Fibroblast of lung (primary cell): ENCODE results near the gene CLEC19A. TPM values are rescaled to one million over a fixed set of nuclear protein-coding genes. Genes with fewer than 3 reads are reported as not detected.

Experiments used
- DNase-seq, 2 donors: peaks; one replicate each; pipeline versions ENCODE4 v3.0.0 to v3.0.0-alpha.2; 2010; ENCODE audit warnings: low read depth in 2 of 2
- H2AFZ ChIP-seq: 2 replicates; pipeline ENCODE4 v1.5.1; 2012; ENCODE audit warnings: low read length, control low read depth, inconsistent platforms
- H3K27ac ChIP-seq: 2 replicates; pipeline ENCODE4 v1.5.1; 2011; ENCODE audit warnings: low read length, control low read depth; ENCODE audit not compliant: insufficient read depth
- H3K27me3 ChIP-seq: 2 replicates; pipeline ENCODE4 v1.5.1; 2011; ENCODE audit warnings: mild to moderate bottlenecking, low read length; ENCODE audit not compliant: control insufficient read depth, insufficient read depth
- H3K36me3 ChIP-seq: 2 replicates; pipeline ENCODE4 v1.5.1; 2011; ENCODE audit warnings: low read length; ENCODE audit not compliant: control insufficient read depth, insufficient read depth
- H3K4me1 ChIP-seq: 2 replicates; pipeline ENCODE4 v1.5.1; 2011; ENCODE audit warnings: low read length; ENCODE audit not compliant: control insufficient read depth, insufficient read depth; ENCODE audit errors: extremely low read depth
- H3K4me2 ChIP-seq: 2 replicates; pipeline ENCODE4 v1.5.1; 2011; ENCODE audit warnings: low read length, control low read depth; ENCODE audit not compliant: insufficient read depth; ENCODE audit errors: extremely low read depth
- H3K4me3 ChIP-seq, 4 experiments: fragments of 200-600 bp in 1 of 4; sonication (generic) in 1 of 4; replicated peaks in 1 of 4; 2 replicates each; pipeline ENCODE4 v1.5.1; 2011 to 2016; ENCODE audit warnings: low read length in 4 of 4, low read depth in 3 of 4, mild to moderate bottlenecking in 3 of 4, control low read depth in 2 of 4, inconsistent platforms in 1 of 4, mixed read lengths in 1 of 4; ENCODE audit not compliant: insufficient read depth in 1 of 4; ENCODE audit errors: control extremely low read depth in 1 of 4
- H3K79me2 ChIP-seq: 2 replicates; pipeline ENCODE4 v1.5.1; 2012; ENCODE audit warnings: mild to moderate bottlenecking, low read length, inconsistent platforms; ENCODE audit not compliant: control insufficient read depth, insufficient read depth
- H3K9ac ChIP-seq: 2 replicates; pipeline ENCODE4 v1.5.1; 2011; ENCODE audit warnings: mild to moderate bottlenecking, low read length, control low read depth; ENCODE audit not compliant: insufficient read depth
- H3K9me3 ChIP-seq: 2 replicates; pipeline ENCODE4 v1.5.1; 2012; ENCODE audit warnings: low read depth, low read length; ENCODE audit not compliant: control insufficient read depth, insufficient read depth
- H4K20me1 ChIP-seq: 2 replicates; pipeline ENCODE4 v1.5.1; 2011; ENCODE audit warnings: low read length; ENCODE audit not compliant: control insufficient read depth, insufficient read depth; ENCODE audit errors: extremely low read depth
- CTCF ChIP-seq, 2 donors: IDR thresholded peaks in 1 of 2; conservative IDR thresholded peaks in 1 of 2; 1 replicate in 1 of 2; 2 replicates in 1 of 2; pipeline ENCODE4 v1.5.1; 2011 to 2012; ENCODE audit warnings: low read length in 2 of 2, control low read depth in 1 of 2, inconsistent platforms in 1 of 2, low read depth in 1 of 2, mild to moderate bottlenecking in 1 of 2
- EZH2 ChIP-seq: IDR thresholded peaks from 2 replicates; pipeline ENCODE4 v1.5.1; 2012; ENCODE audit warnings: low read length, control low read depth, mild to moderate bottlenecking; ENCODE audit errors: missing control alignments
- polyA plus RNA-seq, 2 donors: library from polyadenylated mRNA; depleted of rRNA in 1 of 2; stranded (reverse) in 1 of 2; unstranded in 1 of 2; fragments of >200 nt; gene quantifications; 2 replicates each; pipeline ENCODE4 v1.2.1, GENCODE V29; 2011 to 2012; ENCODE audit warnings: missing spikeins in 1 of 2
- total RNA-seq: library from RNA; depleted of rRNA; stranded (reverse); fragments of >200 nt; gene quantifications from 2 replicates; pipeline ENCODE4 v1.2.1, GENCODE V29; 2014

CLEC19A gene
- total and polyA plus RNA-seq, 2 donors (not counting 1 experiment from before 2014, with no cell fraction given): not detected

GRCh38 chr16:19264123-19264673 lies 21.3 kb upstream of the CLEC19A start:
- no peaks in the 10 kb centered on the region for H3K36me3 ChIP-seq
- no peak overlapping the region for H3K27ac ChIP-seq
- H2AFZ ChIP-seq: no peak overlapping the region
- no peak overlapping the region for H3K9ac ChIP-seq
- H3K9me3 ChIP-seq: no peaks in the 10 kb centered on the region
- DNase-seq: no peak
- no peak overlapping the region for H3K4me2 ChIP-seq
- H3K79me2 ChIP-seq: no peaks in the 10 kb centered on the region
- no peak overlapping the region for H3K4me3 ChIP-seq
- H3K27me3 ChIP-seq: no peaks in the 10 kb centered on the region
- no peaks in the 10 kb centered on the region for H3K4me1 ChIP-seq
- no peaks in the 10 kb centered on the region for H4K20me1 ChIP-seq
- TF ChIP-seq CTCF (conservative IDR thresholded peaks at IDR 0.05 in 1 of 2, IDR thresholded peaks at IDR 0.05 in 1 of 2; ENCODE audit: low read depth in 1 of 2, low read length in 2 of 2): no peak
- TF ChIP-seq EZH2: no peak

- Histone ChIP-seq H2AFZ (no peak overlapping the region), H3K4me1 (no peaks in the 10 kb centered on the region), H3K27ac (no peak overlapping the region), H3K4me3 (no peak overlapping the region), H3K4me2 (no peak overlapping the region), H4K20me1 (no peaks in the 10 kb centered on the region), H3K9me3 (no peaks in the 10 kb centered on the region), H3K79me2 (no peaks in the 10 kb centered on the region), H3K9ac (no peak overlapping the region), H3K36me3 (no peaks in the 10 kb centered on the region), H3K27me3 (no peaks in the 10 kb centered on the region)
- no peak for DNase-seq
- TF ChIP-seq CTCF (conservative IDR thresholded peaks at IDR 0.05 in 1 of 2, IDR thresholded peaks at IDR 0.05 in 1 of 2; ENCODE audit: low read depth in 1 of 2, low read length in 2 of 2) (no peak), EZH2 (no peak)
These were observed 20.1 kb upstream of the CLEC19A start for GRCh38 chr16:19265380-19265930.

- no peak overlapping the region for H3K4me2 ChIP-seq
- TF ChIP-seq EZH2 (no peak), CTCF (conservative IDR thresholded peaks at IDR 0.05 in 1 of 2, IDR thresholded peaks at IDR 0.05 in 1 of 2; ENCODE audit: low read depth in 1 of 2, low read length in 2 of 2) (no peak)
- no peaks in the 10 kb centered on the region for H3K4me1 ChIP-seq
- no peak overlapping the region for H3K9ac ChIP-seq
- no peaks in the 10 kb centered on the region for H3K9me3 ChIP-seq
- no peaks in the 10 kb centered on the region for H3K36me3 ChIP-seq
- no peak overlapping the region for H2AFZ ChIP-seq
- H3K4me3 ChIP-seq: no peak overlapping the region
- no peaks in the 10 kb centered on the region for H3K27me3 ChIP-seq
- no peak for DNase-seq
- H4K20me1 ChIP-seq: no peaks in the 10 kb centered on the region
- H3K79me2 ChIP-seq: no peaks in the 10 kb centered on the region
- H3K27ac ChIP-seq: no peak overlapping the region
These were observed 18.8 kb upstream of the CLEC19A start for GRCh38 chr16:19266774-19267173.
